ENCODE data around the gene LRIG1.
"Not testable (repeated sequence)": the region's sequence is repeated elsewhere in the genome, so short reads cannot be mapped to it uniquely, and the experiment has no call there.

LRIG1 gene

GRCh38 chr3:66425576-66426114 lies 75.2 kb downstream of the LRIG1 start:
- FAIRE-seq, result no peak
- no peak for DNase-seq (ENCODE audit: low spot score)

GRCh38 chr3:66425032-66425431 lies 75.8 kb downstream of the LRIG1 start:
- DNase-seq (ENCODE audit: low spot score), result no peak
- FAIRE-seq, result no peak

- FAIRE-seq (no peak), DNase-seq (ENCODE audit: low spot score) (no peak)
Observed at GRCh38 chr3:66423791-66424190, 77.0 kb downstream of the LRIG1 start.

GRCh38 chr3:66421893-66422292 lies 78.9 kb downstream of the LRIG1 start:
- not testable (repeated sequence) for FAIRE-seq; DNase-seq (ENCODE audit: low spot score)

- not testable (repeated sequence) for FAIRE-seq
Observed at GRCh38 chr3:66421144-66421543, 79.7 kb downstream of the LRIG1 start.

GRCh38 chr3:66419036-66419435 lies 81.8 kb downstream of the LRIG1 start:
- FAIRE-seq (no peak), DNase-seq (ENCODE audit: low spot score) (no peak)

More at GRCh38 chr3:66421144-66421543, 79.7 kb downstream of the LRIG1 start:
- DNase-seq (ENCODE audit: low spot score), result not testable (repeated sequence)

- no peak for DNase-seq (ENCODE audit: low spot score)
- no peak for FAIRE-seq
Observed at GRCh38 chr3:66418475-66418931, 82.3 kb downstream of the LRIG1 start.

- no peak for FAIRE-seq
- no peak for DNase-seq (ENCODE audit: low spot score)
Observed at GRCh38 chr3:66416556-66417304, 84.1 kb downstream of the LRIG1 start.

GRCh38 chr3:66415867-66416428 lies 84.9 kb downstream of the LRIG1 start:
- FAIRE-seq, result no peak
- no peak for DNase-seq (ENCODE audit: low spot score)

- FAIRE-seq (no peak), DNase-seq (ENCODE audit: low spot score) (no peak)
Observed at GRCh38 chr3:66414846-66415245, 86.0 kb downstream of the LRIG1 start.

GRCh38 chr3:66413151-66413751 lies 87.6 kb downstream of the LRIG1 start:
- FAIRE-seq, result no peak

GRCh38 chr3:66411961-66412887 lies 88.6 kb downstream of the LRIG1 start:
- no peak for DNase-seq (ENCODE audit: low spot score)
- FAIRE-seq, result peak; percentile 87

More at GRCh38 chr3:66413151-66413751, 87.6 kb downstream of the LRIG1 start:
- DNase-seq (ENCODE audit: low spot score), result peak; percentile 39

GRCh38 chr3:66411474-66411873 lies 89.3 kb downstream of the LRIG1 start:
- FAIRE-seq (no peak), DNase-seq (ENCODE audit: low spot score) (no peak)

GRCh38 chr3:66410976-66411375 lies 89.8 kb downstream of the LRIG1 start:
- no peak for FAIRE-seq

GRCh38 chr3:66409771-66410754 lies 90.8 kb downstream of the LRIG1 start:
- FAIRE-seq, result no peak

More at GRCh38 chr3:66410976-66411375, 89.8 kb downstream of the LRIG1 start:
- no peak for DNase-seq (ENCODE audit: low spot score)

GRCh38 chr3:66407611-66408218 lies 93.1 kb downstream of the LRIG1 start:
- no peak for FAIRE-seq
- peak; percentile 82 for DNase-seq (ENCODE audit: low spot score)

More at GRCh38 chr3:66409771-66410754, 90.8 kb downstream of the LRIG1 start:
- no peak for DNase-seq (ENCODE audit: low spot score)

- FAIRE-seq (no peak), DNase-seq (ENCODE audit: low spot score) (no peak)
Observed at GRCh38 chr3:66406831-66407610, 93.8 kb downstream of the LRIG1 start.

- no peak for DNase-seq (ENCODE audit: low spot score)
- no peak for FAIRE-seq
Observed at GRCh38 chr3:66406163-66406562, 94.7 kb downstream of the LRIG1 start.

GRCh38 chr3:66405701-66406091 lies 95.1 kb downstream of the LRIG1 start:
- FAIRE-seq (no peak), DNase-seq (ENCODE audit: low spot score) (peak; percentile 44)
